ENCODE results near the gene ACOT8.

GRCh38 chr20:45835329-45835765 lies 21.8 kb downstream of the ACOT8 start:
- no peak for TF ChIP-seq USF2 (IDR thresholded peaks at IDR 0.05; ENCODE audit: low read length)
- no peak for TF ChIP-seq CTBP2 (IDR thresholded peaks at IDR 0.05; ENCODE audit: borderline replicate concordance, insufficient read depth, insufficient read length, low read length)
- no peak for TF ChIP-seq CTCF (IDR thresholded peaks at IDR 0.05; ENCODE audit: control extremely low read depth in 1 of 3, insufficient read depth in 1 of 3, low read depth in 1 of 3, low read length in 3 of 3)
- no peak for TF ChIP-seq SRF (IDR thresholded peaks at IDR 0.05; ENCODE audit: low read depth, low read length)
- TF ChIP-seq POLR2A (IDR thresholded peaks at IDR 0.05; ENCODE audit: control extremely low read depth in 1 of 2, low read depth in 2 of 2, low read length in 2 of 2) = peak in 1 of 2 experiments; percentile 36; a peak in 1 of 3 replicates
- no peak for TF ChIP-seq SP1 (IDR thresholded peaks at IDR 0.05; ENCODE audit: low read depth, low read length)
- TF ChIP-seq GABPA (IDR thresholded peaks at IDR 0.05; ENCODE audit: borderline replicate concordance, insufficient read depth, low read length) = no peak
- TF ChIP-seq POLR2AphosphoS5 (IDR thresholded peaks at IDR 0.05; ENCODE audit: low read depth, low read length) = no peak
- TF ChIP-seq MAFK (IDR thresholded peaks at IDR 0.05; ENCODE audit: low read depth, low read length) = no peak
- no peak for TF ChIP-seq TBP (IDR thresholded peaks at IDR 0.05; ENCODE audit: low read depth, low read length)

All from H1 (cell line).